Measurements from ENCODE around the gene TCN2. TPM values are rescaled to one million over a fixed set of nuclear protein-coding genes. Genes with fewer than 3 reads are reported as not detected.

TCN2 gene
- total and polyA plus RNA-seq, 9 of the 15 experiments (the other 6 are each of a cell fraction or from before 2014, with no cell fraction given): 0.88 to 5.4 (median 1.7) TPM

DNA sequence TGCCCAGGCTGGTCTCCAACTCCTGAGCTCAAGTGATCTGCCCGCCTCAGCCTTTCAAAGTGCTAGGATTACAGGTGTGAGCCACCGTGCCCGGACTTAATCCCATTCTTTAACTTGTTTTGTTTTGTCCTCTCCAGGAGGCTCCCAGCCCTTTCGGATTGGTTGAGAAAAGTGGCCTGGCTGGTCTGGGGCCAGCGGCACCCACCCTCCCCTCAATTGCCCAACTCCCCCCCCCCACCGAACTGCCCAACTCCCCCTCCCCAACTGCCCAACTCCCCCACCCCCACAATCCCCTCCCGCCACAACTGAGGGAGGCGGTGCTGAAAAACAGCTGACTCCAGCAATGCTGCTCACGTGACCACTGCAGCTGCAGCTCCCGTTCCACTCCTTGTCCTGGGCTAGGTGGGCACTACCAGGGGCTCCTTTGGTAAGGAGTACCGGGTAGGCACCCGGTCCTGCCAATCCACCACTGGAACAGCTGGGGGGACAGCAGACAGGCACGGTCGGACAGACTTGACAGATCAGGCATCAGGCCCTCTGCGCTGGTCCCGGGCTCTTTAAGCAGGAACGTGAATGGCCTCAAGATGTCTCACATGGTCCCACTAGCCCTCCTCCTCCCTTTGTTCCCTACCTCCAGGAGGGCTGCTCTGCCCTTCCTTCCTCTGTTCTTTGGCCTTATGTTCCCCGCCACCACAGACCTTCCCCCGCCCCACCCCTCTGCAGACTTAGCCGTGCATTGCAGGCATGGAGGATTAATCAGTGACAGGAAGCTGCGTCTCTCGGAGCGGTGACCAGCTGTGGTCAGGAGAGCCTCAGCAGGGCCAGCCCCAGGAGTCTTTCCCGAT is at the start of gene TCN2 (continued):
- TF ChIP-seq NKRF (IDR thresholded peaks at IDR 0.05; ENCODE audit: borderline replicate concordance) (peak; percentile 64), KLF13 (tag; IDR thresholded peaks at IDR 0.05; ENCODE audit: borderline replicate concordance, low read depth) (no peak), HDAC1 (IDR thresholded peaks at IDR 0.05) (peak in 1 of 2 experiments; percentile 57; a peak in 2 of 4 replicates), SAP30 (IDR thresholded peaks at IDR 0.05; ENCODE audit: borderline replicate concordance, insufficient read depth, low read depth, low read length, poor library complexity, severe bottlenecking) (peak; percentile 61), PHB (CRISPR knock-in tag; IDR thresholded peaks at IDR 0.05) (no peak), SUPT5H (IDR thresholded peaks at IDR 0.05) (peak; percentile 27; the same call in 1 of the 2 replicates), ZNF24 (IDR thresholded peaks at IDR 0.05) (no peak), ZKSCAN3 (CRISPR knock-in tag; IDR thresholded peaks at IDR 0.05) (no peak), RBFOX2 (IDR thresholded peaks at IDR 0.05; ENCODE audit: low read depth, low read length) (0 out of 2 replicates have a peak, but pooled peaks have one; percentile 34), ZNF316 (IDR thresholded peaks at IDR 0.05) (peak; percentile 69), HMG20A (CRISPR knock-in tag; conservative IDR thresholded peaks at IDR 0.05) (no peak), VEZF1 (CRISPR knock-in tag; IDR thresholded peaks at IDR 0.05) (peak; percentile 61; the same call in 1 of the 2 replicates), GABPA (tag; conservative IDR thresholded peaks at IDR 0.05; ENCODE audit: low read depth) (0 out of 2 replicates have a peak, but pooled peaks have one; percentile 28), TOE1 (IDR thresholded peaks at IDR 0.05; ENCODE audit: borderline replicate concordance) (peak; percentile 92), TOE1 (CRISPR knock-in tag; IDR thresholded peaks at IDR 0.05; ENCODE audit: borderline replicate concordance, low read depth) (no peak), ZNF780A (CRISPR knock-in tag; IDR thresholded peaks at IDR 0.05) (no peak), LEF1 (IDR thresholded peaks at IDR 0.05) (0 out of 2 replicates have a peak, but pooled peaks have one; percentile 14), NR2C1 (IDR thresholded peaks at IDR 0.05) (no peak), NR2C1 (tag; IDR thresholded peaks at IDR 0.05) (no peak), FOXK2 (conservative IDR thresholded peaks at IDR 0.05 in 1 of 2, IDR thresholded peaks at IDR 0.05 in 1 of 2; ENCODE audit: low read depth in 2 of 2) (0 out of 4 replicates have a peak, but pooled peaks of 1 of the 2 experiments have one; percentile 15), L3MBTL2 (IDR thresholded peaks at IDR 0.05) (peak; percentile 48; the same call in 1 of the 2 replicates), CBFA2T2 (conservative IDR thresholded peaks at IDR 0.05) (peak; percentile 69), NFRKB (IDR thresholded peaks at IDR 0.05; ENCODE audit: low read depth) (peak; percentile 54; the same call in 1 of the 2 replicates), CXXC5 (CRISPR knock-in tag; IDR thresholded peaks at IDR 0.05) (0 out of 2 replicates have a peak, but pooled peaks have one; percentile 18)
- TF ChIP-seq, protein P1, sequence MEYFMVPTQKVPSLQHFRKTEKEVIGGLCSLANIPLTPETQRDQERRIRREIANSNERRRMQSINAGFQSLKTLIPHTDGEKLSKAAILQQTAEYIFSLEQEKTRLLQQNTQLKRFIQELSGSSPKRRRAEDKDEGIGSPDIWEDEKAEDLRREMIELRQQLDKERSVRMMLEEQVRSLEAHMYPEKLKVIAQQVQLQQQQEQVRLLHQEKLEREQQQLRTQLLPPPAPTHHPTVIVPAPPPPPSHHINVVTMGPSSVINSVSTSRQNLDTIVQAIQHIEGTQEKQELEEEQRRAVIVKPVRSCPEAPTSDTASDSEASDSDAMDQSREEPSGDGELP (CRISPR knock-in tag; IDR thresholded peaks at IDR 0.05; ENCODE audit: borderline replicate concordance): peak; percentile 94

Measured in K562 (cell line).